ENCODE measurements around the gene DEGS2.

GRCh38 chr14:100141098-100141497 lies 18.3 kb downstream of the DEGS2 start:
- TF ChIP-seq ZNF184 (tag by site-specific recombination; IDR thresholded peaks at IDR 0.05) (no peak), INSM2 (tag by site-specific recombination; IDR thresholded peaks at IDR 0.05) (no peak), ZNF324 (tag by site-specific recombination; IDR thresholded peaks at IDR 0.05) (no peak), YY1 (tag by site-specific recombination; IDR thresholded peaks at IDR 0.05) (no peak), CTCF (tag by site-specific recombination; IDR thresholded peaks at IDR 0.05) (no peak), ZSCAN30 (tag by site-specific recombination; IDR thresholded peaks at IDR 0.05) (no peak), SALL2 (tag by site-specific recombination; IDR thresholded peaks at IDR 0.05; ENCODE audit: borderline replicate concordance) (no peak), ZNF138 (tag by site-specific recombination; IDR thresholded peaks at IDR 0.05; ENCODE audit: borderline replicate concordance) (no peak)

All from HEK293 (cell line).